GM19397 (cell line): ENCODE data around the gene RNF217.
"Not testable (repeated sequence)": the region's sequence is repeated elsewhere in the genome, so short reads cannot be mapped to it uniquely, and the experiment has no call there.

ENCODE experiments used
- ATAC-seq: cut with Tn5 transposase; IDR thresholded peaks from one replicate; pipeline ENCODE4 v1.9.1; 2021; ENCODE audit warnings: mild to moderate bottlenecking, moderate library complexity; ENCODE audit not compliant: unreplicated experiment

The RNF217 gene

GRCh38 chr6:124961777-124962638 is at the start of gene RNF217:
Gene RNF217, plus strand, starts transcription at chr6:124962437. Its CDS starts 108 bp downstream, at chr6:124962545.
- peak; percentile 48 for ATAC-seq

DNA sequence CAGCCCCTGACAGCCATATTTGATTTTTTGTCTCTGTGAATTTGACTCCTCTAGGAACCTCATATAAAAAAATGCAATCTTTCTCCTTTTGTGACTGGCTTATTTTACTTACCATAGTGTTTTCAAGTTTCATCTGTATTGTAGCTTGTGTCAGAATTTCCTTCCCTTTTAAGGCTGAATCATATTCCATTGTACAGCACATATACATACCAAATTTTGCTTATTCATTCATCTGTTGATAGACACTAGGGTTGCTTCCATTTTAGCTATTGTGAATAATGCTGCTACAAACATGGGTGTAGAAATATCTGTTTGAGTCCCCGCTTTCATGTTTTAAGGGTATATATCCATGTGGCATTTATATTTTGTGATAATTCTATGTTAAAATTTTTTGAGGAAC is 49.2 kb upstream of the RNF217 start:
- ATAC-seq, result no peak

DNA sequence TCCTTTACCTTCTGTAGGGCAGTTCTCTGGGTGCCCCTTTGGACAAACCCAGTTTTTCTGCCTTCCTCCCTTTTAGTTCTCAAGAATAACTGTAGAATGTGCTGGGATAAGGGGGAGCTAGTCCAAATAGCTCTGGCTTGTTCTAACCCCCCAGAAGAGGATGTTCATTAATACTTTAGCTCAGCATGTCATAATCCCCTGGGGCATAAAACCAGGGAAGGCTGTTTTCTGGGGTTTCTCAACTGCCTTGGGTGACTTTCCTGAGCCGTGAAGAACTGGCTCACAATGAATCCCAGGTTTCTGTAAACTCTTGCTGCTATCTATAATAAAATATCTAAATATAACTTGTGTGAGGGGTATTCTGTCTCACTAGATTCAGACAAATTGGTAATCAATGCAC is 44.5 kb upstream of the RNF217 start:
- ATAC-seq, result no peak

GRCh38 chr6:124919703-124920102 is 42.5 kb upstream of the RNF217 start:
- not testable (repeated sequence) for ATAC-seq

GRCh38 chr6:124924333-124924759 is 37.9 kb upstream of the RNF217 start:
- ATAC-seq, result no peak

GRCh38 chr6:124926435-124926834 is 35.8 kb upstream of the RNF217 start:
- ATAC-seq, result no peak

DNA sequence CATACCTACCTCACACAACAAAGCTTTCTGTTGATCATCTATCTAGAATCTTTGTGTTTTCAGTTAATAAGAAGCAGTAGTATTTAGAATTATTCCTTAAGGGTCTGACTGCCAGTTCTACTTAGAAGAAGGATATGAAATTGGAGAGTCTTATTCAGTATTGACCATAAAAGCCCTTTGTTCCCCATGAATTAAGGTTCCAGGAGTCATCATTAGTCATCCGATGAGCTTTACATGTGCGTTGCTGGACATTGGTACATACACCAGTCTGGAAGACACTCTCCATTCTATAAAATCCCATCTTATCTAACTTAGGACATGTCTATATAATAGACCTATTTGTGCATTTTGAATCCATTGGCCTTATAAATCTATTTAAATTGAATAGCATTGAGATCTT is 34.4 kb upstream of the RNF217 start:
- no peak for ATAC-seq

- no peak for ATAC-seq
These were observed 33.4 kb upstream of the RNF217 start for GRCh38 chr6:124928851-124929250.

- ATAC-seq, result no peak
These were observed 24.6 kb upstream of the RNF217 start for GRCh38 chr6:124937645-124938044.

- ATAC-seq, result no peak
These were observed 21.0 kb upstream of the RNF217 start for GRCh38 chr6:124941259-124941658.

- ATAC-seq, result no peak
These were observed 18.6 kb upstream of the RNF217 start for GRCh38 chr6:124943658-124944057.

DNA sequence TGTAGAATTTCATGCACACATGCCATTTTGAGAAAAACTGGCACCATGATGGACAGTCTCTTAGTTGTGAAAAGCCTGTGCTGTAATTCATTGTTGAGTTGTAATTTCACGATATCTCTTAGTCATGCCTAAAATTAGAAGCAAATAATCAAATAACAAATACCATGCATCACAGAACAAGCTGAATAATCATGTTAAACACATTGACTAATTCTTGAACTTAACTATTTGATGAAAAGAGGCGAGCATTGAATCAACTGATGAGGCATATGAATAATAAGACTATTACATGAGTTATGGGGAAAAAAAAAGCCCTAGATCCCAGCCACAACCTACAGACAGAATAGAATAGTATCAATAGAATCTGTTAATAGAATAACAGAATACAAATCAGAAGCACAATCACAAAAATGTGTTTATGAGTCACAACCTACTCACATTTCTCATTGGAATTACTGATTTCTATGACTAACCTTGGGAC is 14.2 kb upstream of the RNF217 start:
- no peak for ATAC-seq

DNA sequence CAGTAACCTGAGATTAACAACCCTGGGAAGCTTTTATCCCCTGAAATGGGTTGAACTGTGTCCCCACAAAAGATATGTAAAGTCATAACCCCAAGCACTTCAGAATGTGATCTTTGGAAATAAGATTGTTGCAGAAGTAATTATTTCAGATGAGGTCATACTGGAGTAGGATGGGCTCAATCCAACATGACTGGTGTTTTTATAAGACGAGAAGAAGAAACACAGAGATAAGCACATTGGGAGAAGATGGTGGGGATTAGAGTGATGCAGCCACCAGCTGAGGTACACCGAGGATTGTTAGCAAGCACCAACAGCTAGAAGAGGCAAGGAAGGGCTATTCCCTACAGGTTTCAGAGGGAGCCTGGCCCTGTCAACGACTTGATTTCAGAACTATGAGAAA is 12.5 kb upstream of the RNF217 start:
- no peak for ATAC-seq

DNA sequence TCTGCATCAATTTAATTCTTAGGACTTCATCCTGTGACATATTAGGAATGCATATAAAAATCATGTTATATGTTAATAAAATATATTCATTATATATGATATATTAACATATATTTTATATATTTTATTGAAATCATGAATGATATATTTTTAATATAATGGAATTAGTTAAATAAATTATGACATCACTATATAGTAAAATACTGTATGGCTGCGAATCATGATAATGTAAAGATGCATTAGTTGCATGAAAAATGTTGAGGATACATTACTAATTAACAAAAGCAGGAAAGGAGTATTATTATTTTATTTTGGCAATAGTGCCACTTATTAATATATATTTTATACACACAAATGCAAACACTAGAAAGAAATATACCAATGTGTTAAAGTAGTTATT is 8.4 kb upstream of the RNF217 start:
- no peak for ATAC-seq

GRCh38 chr6:124955108-124955856 is 7.0 kb upstream of the RNF217 start:
- ATAC-seq, result no peak

DNA sequence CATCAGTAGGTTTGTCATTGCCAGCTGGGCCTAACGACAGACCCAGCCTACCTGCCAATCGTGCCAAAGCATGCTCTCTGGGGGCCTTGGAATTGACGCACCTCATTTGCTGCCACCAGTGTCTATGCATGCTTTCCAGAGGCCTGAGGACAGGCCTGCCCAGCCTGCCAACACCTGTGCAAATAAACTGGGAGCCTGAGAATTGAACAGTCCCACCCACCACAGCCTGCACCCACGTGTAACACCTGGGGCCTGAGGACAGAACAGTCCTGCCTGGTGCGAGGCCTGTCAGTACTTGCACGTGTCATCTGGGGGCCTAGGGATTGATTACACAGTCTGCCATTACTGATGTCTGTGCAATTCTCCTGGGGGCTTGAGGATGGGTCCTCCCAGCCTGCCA is 6.2 kb upstream of the RNF217 start:
- ATAC-seq, result no peak

GRCh38 chr6:124958149-124958548 is 4.1 kb upstream of the RNF217 start:
- no peak for ATAC-seq

GRCh38 chr6:124958759-124959354 is 3.4 kb upstream of the RNF217 start:
- no peak for ATAC-seq

DNA sequence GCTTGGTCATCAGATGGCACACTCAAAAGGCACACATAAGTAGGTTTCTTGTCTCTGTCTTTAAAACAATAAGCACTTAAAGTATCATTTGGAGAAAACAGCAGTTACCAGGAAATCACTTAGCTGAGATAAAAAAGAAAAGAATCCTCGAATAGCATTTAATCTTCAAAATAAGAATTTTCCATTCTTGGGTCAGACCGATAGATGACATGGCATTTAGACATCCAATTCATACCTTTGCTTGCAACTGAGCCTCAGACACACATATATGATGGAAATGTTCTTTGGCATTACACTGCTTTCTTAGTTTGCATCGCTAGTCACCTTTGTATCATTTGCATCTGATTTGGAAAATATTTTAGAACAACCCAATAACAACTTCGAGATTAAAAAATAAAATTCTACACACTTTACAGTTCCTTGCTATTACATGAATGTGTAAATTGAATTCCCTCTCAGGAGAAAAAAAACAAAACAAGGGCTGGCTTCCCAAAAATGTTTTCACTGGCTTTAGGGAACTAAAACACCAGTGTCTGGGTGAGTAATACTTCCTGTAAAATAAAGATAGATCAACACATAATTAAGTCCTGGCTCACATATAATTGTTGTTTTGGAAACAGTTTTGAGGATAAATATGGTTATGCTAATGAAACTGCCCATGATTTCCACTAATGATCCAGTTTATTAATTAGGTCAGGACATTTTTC is 1.3 kb upstream of the RNF217 start:
- no peak for ATAC-seq

DNA sequence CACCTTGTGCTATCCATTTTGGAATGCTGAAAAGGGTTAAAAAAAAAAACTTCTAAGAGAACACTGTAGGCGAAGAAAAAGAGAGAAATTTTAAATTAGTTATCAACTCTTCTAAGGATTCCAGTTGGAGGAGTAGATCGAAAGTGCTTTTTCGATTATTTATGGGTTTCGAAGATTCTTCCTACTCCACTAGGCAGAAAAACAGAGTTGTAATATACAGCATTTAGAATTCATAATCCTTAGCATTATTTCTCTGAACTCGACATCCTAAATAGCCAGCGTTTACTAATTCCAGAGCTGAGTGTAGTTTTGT is 817 bp upstream of the RNF217 start:
- ATAC-seq, result no peak
